ENCODE results near the gene HOXD9. TPM values are rescaled to one million over a fixed set of nuclear protein-coding genes. Genes with fewer than 3 reads are reported as not detected.

The HOXD9 gene
- polyA plus RNA-seq, 3 donors: 87.5 to 104 (median 88.6) TPM

GRCh38 chr2:176082824-176083751, 39.4 kb upstream of the HOXD9 start:
- DNase-seq: no peak

- no peak for DNase-seq
Measured at GRCh38 chr2:176083796-176084261, 38.7 kb upstream of the HOXD9 start, which contains the start of gene EVX2. EVX2 (minus strand) TSS chr2:176083962; CDS start chr2:176083776, 186 bp downstream.

- no peak for DNase-seq
Measured at GRCh38 chr2:176084611-176085119, 37.9 kb upstream of the HOXD9 start.

- no peak for DNase-seq
Measured at GRCh38 chr2:176085120-176085788, 37.3 kb upstream of the HOXD9 start.

GRCh38 chr2:176085861-176086771, 36.4 kb upstream of the HOXD9 start:
- DNase-seq: no peak

- DNase-seq: no peak
Measured at GRCh38 chr2:176087330-176088047, 35.0 kb upstream of the HOXD9 start.

- no peak for DNase-seq
Measured at GRCh38 chr2:176088048-176088936, 34.2 kb upstream of the HOXD9 start.

- DNase-seq: no peak
Measured at GRCh38 chr2:176088937-176089842, 33.3 kb upstream of the HOXD9 start.

GRCh38 chr2:176089843-176090395, 32.6 kb upstream of the HOXD9 start:
- no peak for DNase-seq

- no peak for DNase-seq
Measured at GRCh38 chr2:176090862-176091261, 31.7 kb upstream of the HOXD9 start.

- DNase-seq: no peak
Measured at GRCh38 chr2:176091329-176092258, 30.9 kb upstream of the HOXD9 start.

- DNase-seq: no peak
Measured at GRCh38 chr2:176092270-176093144, 30.0 kb upstream of the HOXD9 start, which contains the start of gene HOXD13. HOXD13 (plus strand) TSS chr2:176092721; CDS start chr2:176092891, 170 bp downstream.

GRCh38 chr2:176093145-176093897, 29.2 kb upstream of the HOXD9 start:
- no peak for DNase-seq

GRCh38 chr2:176093898-176094249, 28.6 kb upstream of the HOXD9 start:
- DNase-seq: no peak

GRCh38 chr2:176094349-176094748, 28.2 kb upstream of the HOXD9 start:
- DNase-seq: no peak

Data from renal pelvis (tissue), 4 donors.